Mesenchymal stem cell (in vitro differentiated cells and primary cell): Measurements from ENCODE around the gene OTUB2.

Source experiments
- DNase-seq: peaks from one replicate; pipeline ENCODE4 v3.0.0-alpha.2; 2013
- H2AFZ ChIP-seq: one replicate; pipeline ENCODE4 v1.6.1; 2013; ENCODE audit warnings: low read depth, mild to moderate bottlenecking, control low read depth, inconsistent platforms, low read length, moderate library complexity
- H2AK5ac ChIP-seq: 2 replicates; pipeline ENCODE4 v1.6.1; 2013; ENCODE audit warnings: low read length, moderate library complexity, mild to moderate bottlenecking, inconsistent platforms; ENCODE audit not compliant: severe bottlenecking
- H2BK120ac ChIP-seq: one replicate; pipeline ENCODE4 v1.6.1; 2013; ENCODE audit warnings: low read depth, mild to moderate bottlenecking, inconsistent platforms, low read length, moderate library complexity
- H2BK12ac ChIP-seq, 2 experiments: one replicate each; pipeline ENCODE4 v1.6.1; 2013; ENCODE audit warnings: inconsistent platforms in 2 of 2, low read length in 2 of 2, mild to moderate bottlenecking in 2 of 2, moderate library complexity in 2 of 2, control low read depth in 1 of 2
- H2BK15ac ChIP-seq: one replicate; pipeline ENCODE4 v1.6.1; 2013; ENCODE audit warnings: mild to moderate bottlenecking, low read depth, inconsistent platforms; ENCODE audit not compliant: poor library complexity, severe bottlenecking
- H2BK5ac ChIP-seq: 2 replicates; pipeline ENCODE4 v1.6.1; 2013; ENCODE audit warnings: low read depth, mild to moderate bottlenecking, low read length, control low read depth, inconsistent platforms; ENCODE audit not compliant: poor library complexity, severe bottlenecking
- H3K14ac ChIP-seq, 2 experiments: one replicate each; pipeline ENCODE4 v1.6.1; 2013; ENCODE audit warnings: inconsistent platforms in 2 of 2, low read length in 2 of 2, control low read depth in 1 of 2, mild to moderate bottlenecking in 1 of 2, moderate library complexity in 1 of 2
- H3K18ac ChIP-seq, 2 experiments: one replicate each; pipeline ENCODE4 v1.6.1; 2013; ENCODE audit warnings: inconsistent platforms in 2 of 2, low read length in 2 of 2, control low read depth in 1 of 2, low read depth in 1 of 2, mild to moderate bottlenecking in 1 of 2
- H3K23ac ChIP-seq, 2 experiments: one replicate each; pipeline ENCODE4 v1.6.1; 2013; ENCODE audit warnings: inconsistent platforms in 2 of 2, low read length in 2 of 2, mild to moderate bottlenecking in 2 of 2, moderate library complexity in 2 of 2, control low read depth in 1 of 2
- H3K27ac ChIP-seq: 2 replicates; pipeline ENCODE4 v1.5.1; 2013; ENCODE audit warnings: mild to moderate bottlenecking, moderate library complexity, low read length, control low read depth, inconsistent platforms; ENCODE audit not compliant: poor library complexity, severe bottlenecking
- H3K27me3 ChIP-seq, 2 experiments: 2 replicates each; pipeline versions ENCODE4 v1.6.1 to v1.7.0; 2013; ENCODE audit warnings: low read length in 2 of 2, mild to moderate bottlenecking in 2 of 2, moderate library complexity in 2 of 2, control low read depth in 1 of 2, inconsistent platforms in 1 of 2; ENCODE audit not compliant: control insufficient read depth in 1 of 2, insufficient read depth in 1 of 2
- H3K36me3 ChIP-seq, 2 experiments: 2 replicates each; pipeline versions ENCODE4 v1.6.1 to v1.7.0; 2013; ENCODE audit warnings: low read length in 2 of 2, control low read depth in 1 of 2, inconsistent platforms in 1 of 2, low read depth in 1 of 2, mild to moderate bottlenecking in 1 of 2; ENCODE audit not compliant: insufficient read depth in 2 of 2, control insufficient read depth in 1 of 2
- H3K4ac ChIP-seq, 2 experiments: one replicate each; pipeline ENCODE4 v1.6.1; 2013; ENCODE audit warnings: inconsistent platforms in 2 of 2, low read length in 2 of 2, mild to moderate bottlenecking in 2 of 2, moderate library complexity in 2 of 2, control low read depth in 1 of 2, low read depth in 1 of 2
- H3K4me1 ChIP-seq: 2 replicates; pipeline ENCODE4 v1.6.1; 2013; ENCODE audit warnings: low read depth, low read length, control low read depth; ENCODE audit not compliant: control insufficient read depth, insufficient read depth
- H3K4me2 ChIP-seq: 2 replicates; pipeline ENCODE4 v1.6.1; 2013; ENCODE audit warnings: low read length, mild to moderate bottlenecking, inconsistent platforms; ENCODE audit not compliant: poor library complexity, severe bottlenecking
- H3K4me3 ChIP-seq, 2 experiments: 2 replicates each; pipeline versions ENCODE4 v1.5.1 to v1.7.0; 2013; ENCODE audit warnings: low read length in 2 of 2, mild to moderate bottlenecking in 2 of 2, control low read depth in 1 of 2, low read depth in 1 of 2; ENCODE audit not compliant: insufficient read depth in 1 of 2
- H3K79me1 ChIP-seq: replicated peaks from 2 replicates; pipeline ENCODE4 v1.6.1; 2013; ENCODE audit warnings: mild to moderate bottlenecking, control low read depth, low read length, inconsistent platforms; ENCODE audit not compliant: poor library complexity, severe bottlenecking
- H3K9ac ChIP-seq: 2 replicates; pipeline ENCODE4 v1.7.0; 2013; ENCODE audit warnings: mild to moderate bottlenecking, low read length, moderate library complexity
- H3K9me3 ChIP-seq: 2 replicates; pipeline ENCODE4 v1.7.0; 2013; ENCODE audit warnings: mild to moderate bottlenecking, low read length; ENCODE audit not compliant: control insufficient read depth
- H4K8ac ChIP-seq: one replicate; pipeline ENCODE4 v1.6.1; 2013; ENCODE audit warnings: inconsistent platforms, mild to moderate bottlenecking, low read length, moderate library complexity
- H4K91ac ChIP-seq: one replicate; pipeline ENCODE4 v1.6.1; 2013; ENCODE audit warnings: mild to moderate bottlenecking, low read length, inconsistent platforms
- WGBS: methylation state at CpG from one replicate; pipeline ENCODE4 v1.1.7; 2013; ENCODE audit warnings: mixed read lengths; 5-methylcytosine and 5-hydroxymethylcytosine counted together

OTUB2 gene

DNA sequence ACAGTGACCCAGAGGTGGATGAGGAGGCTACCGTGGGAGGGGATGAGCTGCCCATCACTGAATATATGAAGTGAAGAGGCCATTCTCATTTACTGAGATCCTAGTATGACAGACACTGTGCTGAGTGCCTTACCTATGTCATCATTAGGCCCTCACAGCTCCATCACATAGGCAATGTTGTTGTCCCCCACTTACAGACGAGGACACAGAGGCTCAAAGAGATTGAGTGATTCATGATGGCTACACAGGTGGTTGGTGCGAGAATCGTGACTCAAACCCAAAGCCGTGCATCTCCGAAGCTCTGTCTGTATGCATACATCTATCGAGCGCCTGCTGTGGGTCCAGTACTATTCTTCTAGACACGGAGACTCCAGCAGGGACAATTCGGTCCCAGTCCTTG lies 34.9 kb upstream of the OTUB2 start:
- Histone ChIP-seq H3K27ac (no peak overlapping the region), H2BK12ac (no peak overlapping the region), H3K4me3 (no peak overlapping the region), H3K36me3 (no peaks in the 10 kb centered on the region), H3K4me2 (no peak overlapping the region), H2BK15ac (no peak overlapping the region), H3K79me1 (no peaks in the 10 kb centered on the region), H3K9me3 (no peaks in the 10 kb centered on the region), H3K18ac (no peak overlapping the region), H3K4ac (no peak overlapping the region), H3K9ac (no peak overlapping the region), H3K14ac (no peak overlapping the region), H3K4me1 (peaks cover 21% of the 10 kb centered on the region), H2BK120ac (no peak overlapping the region), H3K23ac (no peak overlapping the region), H4K8ac (no peak overlapping the region), H2AFZ (no peak overlapping the region), H4K91ac (no peak overlapping the region), H2BK5ac (no peak overlapping the region), H2AK5ac (no peak overlapping the region), H3K27me3 (peaks cover 3 to 17% of the 10 kb centered on the region in 2 experiments)
- WGBS, result 85% methylated on average over 10 of the region's 10 CpGs
- DNase-seq, result no peak

DNA sequence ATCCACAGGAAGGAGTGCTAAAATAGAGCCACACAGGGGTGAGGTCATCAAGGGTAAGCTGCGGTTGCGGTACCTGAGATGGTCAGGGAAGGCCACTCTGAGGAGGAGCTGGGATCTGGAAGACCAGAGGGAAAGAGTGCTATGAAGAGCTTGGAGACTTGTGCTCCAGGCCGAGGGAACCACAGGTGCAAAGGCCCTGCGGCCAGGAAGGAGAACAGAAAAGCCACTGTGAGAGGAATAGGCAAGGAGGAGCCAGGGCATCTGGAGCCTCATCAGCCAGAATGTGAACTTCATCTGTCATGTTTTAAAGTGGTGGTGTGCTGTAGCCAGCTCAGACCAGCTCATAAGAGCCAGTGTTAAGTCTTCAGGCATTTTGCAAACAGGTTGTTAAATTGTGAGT lies 34.5 kb upstream of the OTUB2 start:
- Histone ChIP-seq H2BK15ac (no peak overlapping the region), H3K27me3 (peaks cover 3 to 17% of the 10 kb centered on the region in 2 experiments), H3K18ac (no peak overlapping the region), H3K4me1 (peaks cover 19% of the 10 kb centered on the region), H3K9me3 (no peaks in the 10 kb centered on the region), H3K4me2 (no peak overlapping the region), H3K9ac (no peak overlapping the region), H4K91ac (no peak overlapping the region), H3K36me3 (no peaks in the 10 kb centered on the region), H3K14ac (no peak overlapping the region), H3K79me1 (no peaks in the 10 kb centered on the region), H3K23ac (no peak overlapping the region), H2AFZ (no peak overlapping the region), H2BK12ac (no peak overlapping the region), H4K8ac (no peak overlapping the region), H2BK120ac (no peak overlapping the region), H2BK5ac (no peak overlapping the region), H2AK5ac (no peak overlapping the region), H3K4me3 (no peak overlapping the region), H3K4ac (no peak overlapping the region), H3K27ac (no peak overlapping the region)
- DNase-seq, result no peak
- WGBS, result 88% methylated on average over 4 of the region's 4 CpGs

DNA sequence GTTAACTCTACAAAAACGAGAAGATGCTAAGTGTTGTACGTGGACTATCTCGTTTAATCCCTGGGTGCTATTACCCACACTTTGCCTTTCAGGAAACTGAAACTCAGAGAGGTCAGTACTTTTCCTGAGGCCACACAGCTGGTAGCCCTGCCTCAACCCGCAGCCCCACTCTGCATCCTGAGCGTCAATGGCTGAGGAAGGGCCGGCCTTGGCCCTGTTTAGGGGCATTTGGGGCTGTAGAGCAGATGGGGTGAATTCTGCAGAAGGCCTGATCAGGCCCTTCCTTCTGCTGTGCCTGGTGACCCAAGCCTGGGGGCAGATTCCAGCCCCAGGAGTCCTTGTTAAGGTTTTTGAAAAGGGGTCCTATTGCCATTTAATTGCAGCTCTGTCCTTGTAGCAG lies 32.8 kb upstream of the OTUB2 start:
- no peak overlapping the region for H2BK15ac ChIP-seq
- H3K79me1 ChIP-seq, result no peaks in the 10 kb centered on the region
- no peak overlapping the region for H3K4ac ChIP-seq
- H2BK5ac ChIP-seq, result no peak overlapping the region
- WGBS, result 77% methylated on average over 6 of the region's 6 CpGs
- no peak overlapping the region for H3K18ac ChIP-seq
- no peaks in the 10 kb centered on the region for H3K9me3 ChIP-seq
- H4K91ac ChIP-seq, result no peak overlapping the region
- H2BK120ac ChIP-seq, result no peak overlapping the region
- no peak overlapping the region for H3K27ac ChIP-seq
- no peaks in the 10 kb centered on the region for H3K36me3 ChIP-seq
- H3K4me3 ChIP-seq, result no peak overlapping the region
- no peak overlapping the region for H3K4me2 ChIP-seq
- no peak overlapping the region for H4K8ac ChIP-seq
- no peak overlapping the region for H2AK5ac ChIP-seq
- no peak overlapping the region for H3K23ac ChIP-seq
- H3K14ac ChIP-seq, result no peak overlapping the region
- H2BK12ac ChIP-seq, result no peak overlapping the region
- H3K9ac ChIP-seq, result no peak overlapping the region
- DNase-seq, result no peak
- H3K4me1 ChIP-seq, result peaks cover 12% of the 10 kb centered on the region
- H3K27me3 ChIP-seq, result peaks cover 3 to 25% of the 10 kb centered on the region in 2 experiments
- no peak overlapping the region for H2AFZ ChIP-seq

DNA sequence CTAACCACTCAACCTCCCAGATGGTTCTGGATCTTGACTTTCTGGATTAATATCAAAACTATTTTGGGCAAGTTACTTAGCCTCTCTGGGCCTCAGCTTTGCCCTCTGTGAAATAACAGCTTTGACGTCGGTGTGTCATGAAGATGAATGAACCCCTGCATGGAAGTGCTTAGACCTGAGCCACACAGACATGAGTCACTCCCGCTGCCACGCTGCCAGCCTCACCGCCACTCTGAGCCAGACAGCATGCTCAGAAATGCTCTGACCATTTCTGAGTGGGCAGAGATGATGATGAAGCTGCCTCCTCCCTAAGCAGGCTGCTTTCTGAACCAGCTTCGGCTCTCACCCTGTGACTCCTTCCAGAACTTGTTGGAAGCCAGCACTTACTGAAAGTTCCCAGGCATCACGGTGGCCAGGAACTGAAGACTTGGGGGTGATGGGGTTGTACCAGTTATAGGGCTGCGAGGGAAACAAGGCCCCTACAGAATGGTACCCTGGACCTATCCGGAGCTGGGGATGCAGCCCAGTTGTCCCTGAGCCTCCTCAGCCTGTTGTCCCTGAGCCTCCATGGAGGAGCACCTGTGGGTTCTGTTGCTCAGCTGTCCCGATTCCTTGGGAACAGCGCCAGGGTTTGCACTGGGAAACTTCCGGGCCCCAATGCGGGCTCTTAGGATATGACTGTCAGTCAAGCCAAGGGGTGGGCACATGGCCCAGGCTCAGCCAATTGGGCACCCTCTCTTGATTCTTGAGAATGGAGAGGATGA lies 31.0 kb upstream of the OTUB2 start:
- Histone ChIP-seq H3K4ac (no peak overlapping the region), H3K23ac (no peak overlapping the region), H3K4me3 (peak overlapping the region in 1 of 2 experiments; percentile 37), H3K14ac (no peak overlapping the region), H3K18ac (no peak overlapping the region), H4K91ac (no peak overlapping the region), H4K8ac (no peak overlapping the region), H3K79me1 (no peaks in the 10 kb centered on the region), H3K9ac (no peak overlapping the region), H3K4me1 (peaks cover 12% of the 10 kb centered on the region), H2BK5ac (no peak overlapping the region), H2BK120ac (no peak overlapping the region), H2AFZ (no peak overlapping the region), H3K27ac (no peak overlapping the region), H3K27me3 (peaks cover 3 to 37% of the 10 kb centered on the region in 2 experiments), H2AK5ac (no peak overlapping the region), H3K4me2 (no peak overlapping the region), H3K36me3 (no peaks in the 10 kb centered on the region), H2BK12ac (no peak overlapping the region), H3K9me3 (no peaks in the 10 kb centered on the region), H2BK15ac (no peak overlapping the region)
- 86% methylated on average over 13 of the region's 13 CpGs for WGBS
- peak; percentile 5 for DNase-seq
